ENCODE measurements around the gene KLF6.

GRCh38 chr10:3829156-3830050 is 44.4 kb upstream of the KLF6 start:
- TF ChIP-seq CTCF (conservative IDR thresholded peaks at IDR 0.05; ENCODE audit: low read depth, low read length): no peak
- TF ChIP-seq ELK1 (IDR thresholded peaks at IDR 0.05; ENCODE audit: borderline replicate concordance, low read depth, low read length): no peak
- no peak for TF ChIP-seq MAZ (IDR thresholded peaks at IDR 0.05; ENCODE audit: borderline replicate concordance, low read depth, low read length)
- TF ChIP-seq CEBPB (IDR thresholded peaks at IDR 0.05; ENCODE audit: low read depth, low read length): no peak
- TF ChIP-seq RAD21 (IDR thresholded peaks at IDR 0.05; ENCODE audit: low read length): no peak
- no peak for TF ChIP-seq USF2 (IDR thresholded peaks at IDR 0.05; ENCODE audit: low read depth, low read length)
- no peak for TF ChIP-seq MAFK (IDR thresholded peaks at IDR 0.05; ENCODE audit: low read depth, low read length)
